PFSK-1 (cell line): ENCODE data around the gene CKAP5.

Experiments used
- FOXP2 ChIP-seq: optimal IDR thresholded peaks from 2 replicates; pipeline ENCODE3; 2011; ENCODE audit warnings: borderline replicate concordance, control low read depth, inconsistent platforms; ENCODE audit not compliant: insufficient read depth; ENCODE audit errors: extremely low read length, extremely low read depth
- POLR2AphosphoS5 ChIP-seq: IDR thresholded peaks from 2 replicates; pipeline ENCODE4 v1.6.1; 2012; ENCODE audit warnings: low read depth, mild to moderate bottlenecking, control low read depth, low read length, moderate library complexity
- REST ChIP-seq, 2 experiments: IDR thresholded peaks; 2 replicates each; pipeline versions ENCODE4 v1.6.1 to v1.8.0; 2011 to 2012; ENCODE audit warnings: low read depth in 2 of 2, low read length in 2 of 2, control low read depth in 1 of 2, inconsistent platforms in 1 of 2, mild to moderate bottlenecking in 1 of 2, moderate library complexity in 1 of 2; ENCODE audit not compliant: insufficient read depth in 1 of 2
- SIN3A ChIP-seq: IDR thresholded peaks from 2 replicates; pipeline ENCODE4 v1.6.1; 2012; ENCODE audit warnings: mild to moderate bottlenecking, low read length, moderate library complexity, borderline replicate concordance; ENCODE audit not compliant: insufficient read depth
- TAF1 ChIP-seq: IDR thresholded peaks from 2 replicates; pipeline ENCODE4 v1.6.1; 2012; ENCODE audit warnings: low read length, control low read depth, borderline replicate concordance; ENCODE audit not compliant: insufficient read depth

CKAP5 gene

GRCh38 chr11:46846510-46846830 lies 390 bp upstream of the CKAP5 start:
- no peak for TF ChIP-seq SIN3A

- TF ChIP-seq FOXP2 (no peak), SIN3A (0 out of 2 replicates have a peak, but pooled peaks have one; percentile 53)
These were observed 690 bp downstream of the CKAP5 start for GRCh38 chr11:46845440-46845739.

DNA sequence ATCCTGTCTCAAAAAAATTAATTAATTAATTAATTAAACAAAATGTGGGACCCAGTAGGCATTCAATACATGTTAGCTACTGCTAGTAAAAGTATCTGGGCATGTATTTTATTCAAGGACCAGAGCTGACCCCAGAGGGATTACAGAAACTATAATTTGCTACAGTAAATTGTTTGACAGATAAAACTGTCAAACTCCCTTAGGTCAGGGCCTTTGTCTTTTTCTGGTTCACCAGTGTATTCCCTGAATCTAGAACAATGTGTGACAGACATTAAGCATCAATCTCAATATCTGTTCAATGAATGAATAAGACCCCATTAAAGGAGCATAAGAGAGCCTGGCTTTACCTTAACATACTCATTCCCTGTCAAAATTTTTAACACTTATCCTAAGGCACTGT lies 6.0 kb downstream of the CKAP5 start:
- TF ChIP-seq SIN3A (no peak), FOXP2 (no peak), TAF1 (no peak), REST (IDR thresholded peaks at IDR 0.05; ENCODE audit: insufficient read depth in 1 of 2, low read depth in 2 of 2, low read length in 2 of 2) (no peak), POLR2AphosphoS5 (no peak)

- no peak for TF ChIP-seq POLR2AphosphoS5
- TF ChIP-seq FOXP2 = no peak
- TF ChIP-seq SIN3A = no peak
These were observed 7.6 kb downstream of the CKAP5 start for GRCh38 chr11:46838501-46838900.

DNA sequence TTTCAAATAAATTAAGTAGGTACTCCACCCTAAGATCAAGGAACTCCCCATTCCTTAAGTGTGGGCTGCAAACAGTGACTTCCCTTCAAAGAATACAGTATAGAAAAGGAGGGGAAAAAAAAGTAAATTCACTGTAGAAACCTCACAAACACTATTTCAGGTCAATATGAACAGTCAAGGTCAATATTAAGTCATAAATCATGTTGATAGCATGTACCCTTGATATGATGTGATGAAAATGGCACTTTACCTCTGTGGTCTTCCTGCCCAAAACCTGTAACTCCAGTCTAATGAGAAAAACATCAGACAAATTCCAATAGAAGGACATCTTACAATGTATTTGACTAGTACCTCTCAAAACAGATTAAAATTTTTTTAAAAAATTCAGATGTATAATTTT lies 8.2 kb downstream of the CKAP5 start:
- TF ChIP-seq FOXP2 = no peak
- TF ChIP-seq POLR2AphosphoS5 = no peak
- no peak for TF ChIP-seq REST (IDR thresholded peaks at IDR 0.05; ENCODE audit: insufficient read depth in 1 of 2, low read depth in 2 of 2, low read length in 2 of 2)
- no peak for TF ChIP-seq TAF1
- no peak for TF ChIP-seq SIN3A

- TF ChIP-seq POLR2AphosphoS5 (no peak), SIN3A (no peak), TAF1 (no peak), FOXP2 (no peak), REST (IDR thresholded peaks at IDR 0.05; ENCODE audit: insufficient read depth in 1 of 2, low read depth in 2 of 2, low read length in 2 of 2) (no peak)
These were observed 9.2 kb downstream of the CKAP5 start for GRCh38 chr11:46836870-46837269.

GRCh38 chr11:46836431-46836830 lies 9.6 kb downstream of the CKAP5 start:
- TF ChIP-seq TAF1 = no peak
- TF ChIP-seq SIN3A = no peak
- TF ChIP-seq POLR2AphosphoS5 = no peak
- TF ChIP-seq REST (IDR thresholded peaks at IDR 0.05; ENCODE audit: insufficient read depth in 1 of 2, low read depth in 2 of 2, low read length in 2 of 2) = no peak
- no peak for TF ChIP-seq FOXP2
